Brain microvascular endothelial cell (primary cell): ENCODE data around the gene ECEL1.

Source experiments
- DNase-seq: peaks from one replicate; pipeline ENCODE4 v3.0.0-alpha.2; 2020
- H3K27ac ChIP-seq: fragments of 250-450 bp; sonication (Bioruptor Pico); 2 replicates; pipeline ENCODE4 v1.5.1; 2020; ENCODE audit warnings: mild to moderate bottlenecking, moderate library complexity
- H3K27me3 ChIP-seq: fragments of 250-450 bp; sonication (Bioruptor Pico); replicated peaks from 2 replicates; pipeline ENCODE4 v1.5.1; 2020; ENCODE audit warnings: mild to moderate bottlenecking
- H3K36me3 ChIP-seq: fragments of 250-450 bp; sonication (Bioruptor Pico); replicated peaks from 2 replicates; pipeline ENCODE4 v1.5.1; 2020; ENCODE audit warnings: mild to moderate bottlenecking
- H3K4me3 ChIP-seq: 2 replicates; pipeline ENCODE4 v1.5.1; 2011; ENCODE audit warnings: low read depth, mild to moderate bottlenecking, control low read depth, low read length, moderate library complexity
- CTCF ChIP-seq: IDR thresholded peaks from 2 replicates; pipeline ENCODE4 v1.5.1; 2011; ENCODE audit warnings: low read depth, mild to moderate bottlenecking, moderate library complexity, low read length, control low read depth, inconsistent platforms; ENCODE audit errors: missing control alignments
- in situ Hi-C: cut with HindIII; loops from 2 replicates; pipeline ENCODE4 v1.10.0; 2017; ENCODE audit warnings: low sequenced_read_pairs, low pct_ligation_motif_present

The ECEL1 gene

GRCh38 chr2:232527905-232528470, 40.4 kb upstream of the ECEL1 start:
- Histone ChIP-seq H3K27ac (no peak overlapping the region), H3K4me3 (no peak overlapping the region), H3K27me3 (peaks cover 21% of the 10 kb centered on the region), H3K36me3 (no peaks in the 10 kb centered on the region)
- DNase-seq = no peak
- in situ Hi-C loops = no loop called here
- TF ChIP-seq CTCF = no peak

DNA sequence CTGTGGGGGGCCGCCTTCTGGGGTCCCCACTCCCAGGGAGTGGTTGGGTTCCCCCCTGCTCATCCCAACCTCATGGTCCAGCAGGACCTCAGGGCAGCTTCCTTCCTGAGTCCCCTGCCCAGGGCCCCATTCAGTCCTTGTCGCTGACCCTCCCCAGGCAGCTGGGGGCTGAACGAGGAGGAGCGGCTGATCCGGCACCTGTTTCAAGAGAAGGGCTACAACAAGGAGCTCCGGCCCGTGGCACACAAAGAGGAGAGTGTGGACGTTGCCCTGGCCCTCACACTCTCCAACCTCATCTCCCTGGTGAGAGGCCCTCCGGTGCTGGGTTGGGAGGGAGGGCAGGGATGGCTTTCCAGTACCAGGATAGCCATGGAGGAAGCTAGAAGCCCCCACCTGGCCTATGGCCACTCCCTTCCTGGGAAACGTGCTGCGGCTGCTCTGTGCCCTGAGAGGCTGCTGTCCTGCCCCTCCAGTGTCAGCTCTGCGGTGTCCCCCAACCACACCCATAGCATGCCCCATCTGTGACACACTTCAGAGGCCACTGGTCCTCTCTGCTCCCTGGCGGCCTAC, 38.8 kb upstream of the ECEL1 start:
- TF ChIP-seq CTCF = no peak
- Histone ChIP-seq H3K4me3 (no peak overlapping the region), H3K36me3 (no peaks in the 10 kb centered on the region), H3K27me3 (peaks cover 33% of the 10 kb centered on the region), H3K27ac (no peak overlapping the region)
- DNase-seq = no peak
- in situ Hi-C loops = no loop called here

DNA sequence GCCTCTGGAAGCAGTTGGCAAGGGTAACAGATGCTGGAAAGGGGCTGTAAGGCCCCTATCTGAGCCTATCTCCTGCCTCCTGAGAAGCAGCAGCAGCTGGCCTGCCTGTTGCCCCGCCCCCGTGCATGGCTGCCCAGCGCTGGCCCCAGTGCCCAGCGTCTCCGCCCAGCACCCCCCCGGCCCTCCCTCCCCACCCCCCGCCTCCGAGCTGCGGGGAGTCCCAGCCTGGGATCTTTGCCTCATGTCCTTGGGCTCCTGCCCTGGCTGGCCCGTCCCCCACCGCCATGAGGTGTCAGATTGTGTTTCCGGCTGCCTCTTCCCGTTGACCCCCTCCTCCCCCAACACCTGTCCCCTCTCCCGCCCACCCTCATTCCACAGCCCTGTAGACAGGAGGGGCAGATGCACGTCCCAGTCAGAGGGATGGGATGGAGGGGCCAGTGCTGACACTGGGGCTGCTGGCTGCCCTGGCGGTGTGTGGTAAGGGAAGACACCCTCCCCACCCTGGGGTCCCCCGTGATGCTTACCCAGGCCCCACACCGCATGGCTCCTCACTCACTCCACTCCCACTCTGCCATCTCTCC, 38.2 kb upstream of the ECEL1 start, which contains the start of gene CHRND:
TSS of gene CHRND (plus strand) at position 370 of the 581 bp plus-strand sequence. CDS start at position 426, 56 bp downstream.
- Histone ChIP-seq H3K36me3 (no peaks in the 10 kb centered on the region), H3K4me3 (no peak within 1 kb of the TSS), H3K27me3 (peaks cover 39% of the 10 kb centered on the region), H3K27ac (no peak within 1 kb of the TSS)
- TF ChIP-seq CTCF = no peak
- in situ Hi-C loops = no loop called here
- no peak for DNase-seq

DNA sequence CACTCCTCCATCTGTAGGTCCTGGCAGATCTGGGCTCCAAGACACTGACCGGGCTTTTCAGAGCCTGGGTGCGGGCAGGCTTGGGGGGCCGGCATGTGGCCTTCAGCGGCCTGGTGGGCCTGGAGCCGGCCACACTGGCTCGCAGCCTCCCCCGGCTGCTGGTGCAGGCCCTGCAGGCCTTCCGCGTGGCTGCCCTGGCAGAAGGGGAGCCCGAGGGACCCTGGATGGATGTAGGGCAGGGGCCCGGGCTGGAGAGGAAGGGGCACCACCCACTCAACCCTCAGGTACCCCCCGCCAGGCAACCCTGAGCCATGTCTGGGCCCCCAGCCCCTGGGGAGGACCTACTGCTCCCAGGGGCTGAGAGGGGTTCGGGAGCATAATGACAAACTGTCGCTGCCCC, 37.6 kb upstream of the ECEL1 start:
- DNase-seq = no peak
- no peak for TF ChIP-seq CTCF
- in situ Hi-C loops = no loop called here
- no peak overlapping the region for H3K4me3 ChIP-seq
- H3K27ac ChIP-seq = no peak overlapping the region
- H3K36me3 ChIP-seq = no peaks in the 10 kb centered on the region
- peaks cover 45% of the 10 kb centered on the region for H3K27me3 ChIP-seq

GRCh38 chr2:232524771-232525170, 37.1 kb upstream of the ECEL1 start:
- Histone ChIP-seq H3K27me3 (peaks cover 45% of the 10 kb centered on the region), H3K27ac (no peak overlapping the region), H3K4me3 (no peak overlapping the region), H3K36me3 (no peaks in the 10 kb centered on the region)
- no peak for DNase-seq
- TF ChIP-seq CTCF = no peak
- in situ Hi-C loops = no loop called here
